Measurements from ENCODE around the gene EFHD1.
"Not testable (repeated sequence)": the region's sequence is repeated elsewhere in the genome, so short reads cannot be mapped to it uniquely, and the experiment has no call there.

EFHD1 gene

GRCh38 chr2:232714969-232715368 is 81.6 kb downstream of the EFHD1 start:
- H3K27ac ChIP-seq: no peak overlapping the region
- TF ChIP-seq ZFX (IDR thresholded peaks at IDR 0.05) (no peak), CTCF (conservative IDR thresholded peaks at IDR 0.05) (no peak)

- H3K27ac ChIP-seq: not testable (repeated sequence)
These were observed 86.7 kb downstream of the EFHD1 start for GRCh38 chr2:232720056-232720455.

- H3K27ac ChIP-seq: no peak overlapping the region
- TF ChIP-seq CTCF (conservative IDR thresholded peaks at IDR 0.05): no peak
- no peak for TF ChIP-seq ZFX (IDR thresholded peaks at IDR 0.05)
These were observed 87.9 kb downstream of the EFHD1 start for GRCh38 chr2:232721261-232721660.

GRCh38 chr2:232721882-232722281 is 88.5 kb downstream of the EFHD1 start:
- TF ChIP-seq ZFX (IDR thresholded peaks at IDR 0.05) (no peak), CTCF (conservative IDR thresholded peaks at IDR 0.05) (no peak)
- no peak overlapping the region for H3K27ac ChIP-seq

- TF ChIP-seq ZFX (IDR thresholded peaks at IDR 0.05) (no peak), CTCF (conservative IDR thresholded peaks at IDR 0.05) (no peak)
- no peak overlapping the region; the same call in 1 of the 2 replicates for H3K27ac ChIP-seq
These were observed 89.6 kb downstream of the EFHD1 start for GRCh38 chr2:232723027-232723426.

GRCh38 chr2:232728785-232729184 is 95.4 kb downstream of the EFHD1 start:
- TF ChIP-seq CTCF (conservative IDR thresholded peaks at IDR 0.05) (no peak), ZFX (IDR thresholded peaks at IDR 0.05) (no peak)
- H3K27ac ChIP-seq: no peak overlapping the region

GRCh38 chr2:232731470-232731869 is 98.1 kb downstream of the EFHD1 start:
- no peak overlapping the region for H3K27ac ChIP-seq
- TF ChIP-seq CTCF (conservative IDR thresholded peaks at IDR 0.05): no peak
- TF ChIP-seq ZFX (IDR thresholded peaks at IDR 0.05): no peak

Measured in C4-2B (cell line).